Smooth muscle cell (in vitro differentiated cells): Measurements from ENCODE around the gene IL23R. TPM values are rescaled to one million over a fixed set of nuclear protein-coding genes. Genes with fewer than 3 reads are reported as not detected.

Source experiments
- DNase-seq: peaks from one replicate; lab custom pipeline; 2025; ENCODE audit not compliant: unreplicated experiment; lab: John Stamatoyannopoulos, UW
- H2AFZ ChIP-seq: fragments of 200-600 bp; sonication (generic); 2 replicates; pipeline ENCODE4 v1.6.0; 2016; ENCODE audit warnings: antibody characterized with exemption, low read depth, mild to moderate bottlenecking
- H3F3A ChIP-seq: fragments of 200-600 bp; sonication (generic); 2 replicates; pipeline ENCODE4 v1.6.0; 2017; ENCODE audit warnings: antibody characterized with exemption, low read depth
- H3K27ac ChIP-seq: fragments of 200-600 bp; sonication (generic); 2 replicates; pipeline ENCODE4 v1.5.1; 2016; ENCODE audit warnings: low read depth, mild to moderate bottlenecking
- H3K27me3 ChIP-seq: fragments of 200-600 bp; sonication (generic); 2 replicates; pipeline ENCODE4 v1.6.1; 2016; ENCODE audit warnings: low read depth, mild to moderate bottlenecking
- H3K36me3 ChIP-seq: fragments of 200-600 bp; sonication (generic); 2 replicates; pipeline ENCODE4 v1.5.1; 2016; ENCODE audit warnings: low read depth
- H3K4me1 ChIP-seq: fragments of 200-600 bp; sonication (generic); 2 replicates; pipeline ENCODE4 v1.5.1; 2016; ENCODE audit warnings: low read depth
- H3K4me2 ChIP-seq: fragments of 200-600 bp; sonication (generic); 2 replicates; pipeline ENCODE4 v1.6.0; 2016; ENCODE audit warnings: mild to moderate bottlenecking
- H3K4me3 ChIP-seq: fragments of 200-600 bp; sonication (generic); 2 replicates; pipeline ENCODE4 v1.5.1; 2016; ENCODE audit warnings: mild to moderate bottlenecking
- H3K79me2 ChIP-seq: fragments of 200-600 bp; sonication (generic); 2 replicates; pipeline ENCODE4 v1.6.0; 2016; ENCODE audit warnings: low read depth, mild to moderate bottlenecking
- H3K9ac ChIP-seq: fragments of 200-600 bp; sonication (generic); 2 replicates; pipeline ENCODE4 v1.6.0; 2016; ENCODE audit warnings: low read depth
- H3K9me3 ChIP-seq: fragments of 200-600 bp; sonication (generic); replicated peaks from 2 replicates; pipeline ENCODE4 v1.5.1; 2016; ENCODE audit warnings: low read depth
- H4K20me1 ChIP-seq: fragments of 200-600 bp; sonication (generic); 2 replicates; pipeline ENCODE4 v1.6.0; 2016; ENCODE audit warnings: low read depth
- CTCF ChIP-seq: fragments of 200-600 bp; sonication (generic); IDR thresholded peaks from 2 replicates; pipeline ENCODE4 v1.5.1; 2017; ENCODE audit warnings: borderline replicate concordance, mild to moderate bottlenecking, antibody characterized with exemption; ENCODE audit not compliant: insufficient read depth, poor library complexity, severe bottlenecking
- WGBS: methylation state at CpG from one replicate; pipeline ENCODE4 v1.1.7; 2016; ENCODE audit warnings: low lambda C conversion rate; 5-methylcytosine and 5-hydroxymethylcytosine counted together
- polyA plus RNA-seq: library from polyadenylated mRNA; unstranded; fragments of >200 nt; fragmentation: Nextera tagmentation; extraction: Ambion mirVana; gene quantifications from 2 replicates; pipeline ENCODE4 v1.2.1, GENCODE V29; 2016
- total RNA-seq: library from RNA; depleted of rRNA; stranded (reverse); fragments of >200 nt; gene quantifications from 2 replicates; pipeline ENCODE4 v1.2.3, GENCODE V29; 2014

IL23R gene
- total and polyA plus RNA-seq, 2 experiments from 2014 or later = not detected

GRCh38 chr1:67298762-67299161 is 132.5 kb downstream of the IL23R start:
- WGBS = 59% methylated on average over 2 of the region's 2 CpGs
- Histone ChIP-seq H3K9ac (no peak overlapping the region), H3K27me3 (peaks cover 19% of the 10 kb centered on the region), H3K4me1 (no peaks in the 10 kb centered on the region), H3K4me2 (no peak overlapping the region), H3K79me2 (no peaks in the 10 kb centered on the region), H3K9me3 (no peaks in the 10 kb centered on the region), H3K4me3 (no peak overlapping the region), H2AFZ (no peak overlapping the region), H4K20me1 (no peaks in the 10 kb centered on the region), H3K27ac (no peak overlapping the region), H3K36me3 (no peaks in the 10 kb centered on the region), H3F3A (no peaks in the 10 kb centered on the region)
- TF ChIP-seq CTCF = no peak
- no peak for DNase-seq

- Histone ChIP-seq H3K9me3 (no peaks in the 10 kb centered on the region), H2AFZ (no peak overlapping the region), H3K9ac (no peak overlapping the region), H3K4me1 (no peaks in the 10 kb centered on the region), H3F3A (no peaks in the 10 kb centered on the region), H4K20me1 (no peaks in the 10 kb centered on the region), H3K27ac (no peak overlapping the region), H3K27me3 (peaks cover 25% of the 10 kb centered on the region), H3K4me3 (no peak overlapping the region), H3K36me3 (no peaks in the 10 kb centered on the region), H3K4me2 (no peak overlapping the region), H3K79me2 (no peaks in the 10 kb centered on the region)
- DNase-seq = no peak
- TF ChIP-seq CTCF = no peak
- 98% methylated on average over 7 of the region's 7 CpGs for WGBS
These were observed 133.0 kb downstream of the IL23R start for GRCh38 chr1:67299296-67299695.

GRCh38 chr1:67300561-67300960 is 134.3 kb downstream of the IL23R start:
- WGBS = 46% methylated on average over 2 of the region's 2 CpGs
- Histone ChIP-seq H3K79me2 (no peaks in the 10 kb centered on the region), H3K4me2 (peak overlapping the region; percentile 58), H2AFZ (no peak overlapping the region), H3K9me3 (no peaks in the 10 kb centered on the region), H3K27me3 (peaks cover 24% of the 10 kb centered on the region), H3K36me3 (no peaks in the 10 kb centered on the region), H4K20me1 (no peaks in the 10 kb centered on the region), H3F3A (no peaks in the 10 kb centered on the region), H3K27ac (no peak overlapping the region), H3K4me3 (no peak overlapping the region), H3K4me1 (no peaks in the 10 kb centered on the region), H3K9ac (no peak overlapping the region)
- no peak for TF ChIP-seq CTCF
- DNase-seq = no peak

- H3K36me3 ChIP-seq = no peaks in the 10 kb centered on the region
- no peak for DNase-seq
- H3K27ac ChIP-seq = no peak overlapping the region
- H3K4me1 ChIP-seq = peaks cover 10% of the 10 kb centered on the region
- WGBS = 84% methylated on average over 3 of the region's 3 CpGs
- no peak overlapping the region for H2AFZ ChIP-seq
- no peak for TF ChIP-seq CTCF
- H3K79me2 ChIP-seq = no peaks in the 10 kb centered on the region
- H4K20me1 ChIP-seq = no peaks in the 10 kb centered on the region
- H3K9me3 ChIP-seq = no peaks in the 10 kb centered on the region
- no peaks in the 10 kb centered on the region for H3F3A ChIP-seq
- no peak overlapping the region for H3K9ac ChIP-seq
- H3K4me2 ChIP-seq = no peak overlapping the region
- H3K27me3 ChIP-seq = peaks cover 57% of the 10 kb centered on the region
- H3K4me3 ChIP-seq = no peak overlapping the region
These were observed 137.8 kb downstream of the IL23R start for GRCh38 chr1:67304023-67304422.
